Neutrophil (primary cell): ENCODE measurements around the gene TNFRSF13B.

Source experiments
- H3K27ac ChIP-seq: fragments of 200-600 bp; sonication (generic); 2 replicates; pipeline ENCODE4 v1.5.1; 2016; ENCODE audit warnings: mild to moderate bottlenecking, moderate library complexity
- H3K27me3 ChIP-seq: fragments of 200-600 bp; sonication (generic); 2 replicates; pipeline ENCODE4 v1.6.0; 2016; ENCODE audit warnings: mild to moderate bottlenecking
- H3K36me3 ChIP-seq: fragments of 200-600 bp; sonication (generic); 2 replicates; pipeline ENCODE4 v1.5.1; 2017
- H3K4me1 ChIP-seq, 2 experiments: fragments of 200-600 bp in 1 of 2; sonication (generic) in 1 of 2; 1 replicate in 1 of 2; 2 replicates in 1 of 2; pipeline versions ENCODE4 v1.5.1 to v1.6.1; 2013 to 2016; ENCODE audit warnings: low read depth in 1 of 2, low read length in 1 of 2, mild to moderate bottlenecking in 1 of 2, moderate library complexity in 1 of 2; ENCODE audit not compliant: control insufficient read depth in 1 of 2, insufficient read depth in 1 of 2
- H3K4me3 ChIP-seq, 2 experiments: fragments of 200-600 bp in 1 of 2; sonication (generic) in 1 of 2; 1 replicate in 1 of 2; 2 replicates in 1 of 2; pipeline ENCODE4 v1.5.1; 2013 to 2016; ENCODE audit warnings: low read depth in 1 of 2, low read length in 1 of 2, mild to moderate bottlenecking in 1 of 2, moderate library complexity in 1 of 2
- H3K9me3 ChIP-seq: fragments of 200-600 bp; sonication (generic); 2 replicates; pipeline ENCODE4 v1.5.1; 2016
- CTCF ChIP-seq: fragments of 200-600 bp; sonication (generic); IDR thresholded peaks from 2 replicates; pipeline ENCODE4 v1.5.1; 2016; ENCODE audit warnings: antibody characterized with exemption

The TNFRSF13B gene

GRCh38 chr17:16954521-16954920 lies 17.4 kb downstream of the TNFRSF13B start:
- no peak for TF ChIP-seq CTCF
- Histone ChIP-seq H3K27ac (no peak overlapping the region), H3K4me1 (no peaks in the 10 kb centered on the region), H3K9me3 (no peaks in the 10 kb centered on the region), H3K27me3 (peaks cover 32% of the 10 kb centered on the region), H3K36me3 (no peaks in the 10 kb centered on the region), H3K4me3 (no peak overlapping the region)

GRCh38 chr17:16953841-16954240 lies 18.1 kb downstream of the TNFRSF13B start:
- no peaks in the 10 kb centered on the region for H3K9me3 ChIP-seq
- H3K4me3 ChIP-seq = no peak overlapping the region
- no peak overlapping the region for H3K27ac ChIP-seq
- no peak for TF ChIP-seq CTCF
- peaks cover 32% of the 10 kb centered on the region for H3K27me3 ChIP-seq
- no peaks in the 10 kb centered on the region for H3K4me1 ChIP-seq
- no peaks in the 10 kb centered on the region for H3K36me3 ChIP-seq

GRCh38 chr17:16953347-16953746 lies 18.6 kb downstream of the TNFRSF13B start:
- no peaks in the 10 kb centered on the region for H3K4me1 ChIP-seq
- H3K27ac ChIP-seq = no peak overlapping the region
- TF ChIP-seq CTCF = no peak
- H3K27me3 ChIP-seq = peaks cover 32% of the 10 kb centered on the region
- no peaks in the 10 kb centered on the region for H3K36me3 ChIP-seq
- no peak overlapping the region for H3K4me3 ChIP-seq
- H3K9me3 ChIP-seq = no peaks in the 10 kb centered on the region

GRCh38 chr17:16952401-16952800 lies 19.5 kb downstream of the TNFRSF13B start:
- no peaks in the 10 kb centered on the region for H3K4me1 ChIP-seq
- peaks cover 23% of the 10 kb centered on the region for H3K27me3 ChIP-seq
- H3K4me3 ChIP-seq = no peak overlapping the region
- H3K27ac ChIP-seq = no peak overlapping the region
- H3K9me3 ChIP-seq = no peaks in the 10 kb centered on the region
- no peaks in the 10 kb centered on the region for H3K36me3 ChIP-seq
- no peak for TF ChIP-seq CTCF

GRCh38 chr17:16950488-16950887 lies 21.4 kb downstream of the TNFRSF13B start:
- TF ChIP-seq CTCF = no peak
- H3K4me3 ChIP-seq = no peak overlapping the region
- H3K27ac ChIP-seq = no peak overlapping the region
- no peaks in the 10 kb centered on the region for H3K4me1 ChIP-seq
- H3K27me3 ChIP-seq = peaks cover 7% of the 10 kb centered on the region
- no peaks in the 10 kb centered on the region for H3K36me3 ChIP-seq
- no peaks in the 10 kb centered on the region for H3K9me3 ChIP-seq
